Measurements from ENCODE around the gene AMFR. TPM values are rescaled to one million over a fixed set of nuclear protein-coding genes. Genes with fewer than 3 reads are reported as not detected.

AMFR gene
- total RNA-seq, 2 experiments from 2014 or later = 48.8 to 51.0 TPM

- no peak overlapping the region for H3K27ac Mint-ChIP-seq
- ChIA-PET POLR2A (no interaction called here), CTCF (no interaction called here)
- peaks cover 2% of the 10 kb centered on the region for H3K27me3 Mint-ChIP-seq
- DNase-seq = no peak
- H3K36me3 Mint-ChIP-seq (ENCODE audit: low read depth) = no peaks in the 10 kb centered on the region
- H3K4me1 Mint-ChIP-seq = peaks cover 19% of the 10 kb centered on the region
- no peaks in the 10 kb centered on the region for H3K9me3 Mint-ChIP-seq
- H3K4me3 Mint-ChIP-seq = no peak overlapping the region
Observed at GRCh38 chr16:56354016-56354415, 71.3 kb downstream of the AMFR start.

DNA sequence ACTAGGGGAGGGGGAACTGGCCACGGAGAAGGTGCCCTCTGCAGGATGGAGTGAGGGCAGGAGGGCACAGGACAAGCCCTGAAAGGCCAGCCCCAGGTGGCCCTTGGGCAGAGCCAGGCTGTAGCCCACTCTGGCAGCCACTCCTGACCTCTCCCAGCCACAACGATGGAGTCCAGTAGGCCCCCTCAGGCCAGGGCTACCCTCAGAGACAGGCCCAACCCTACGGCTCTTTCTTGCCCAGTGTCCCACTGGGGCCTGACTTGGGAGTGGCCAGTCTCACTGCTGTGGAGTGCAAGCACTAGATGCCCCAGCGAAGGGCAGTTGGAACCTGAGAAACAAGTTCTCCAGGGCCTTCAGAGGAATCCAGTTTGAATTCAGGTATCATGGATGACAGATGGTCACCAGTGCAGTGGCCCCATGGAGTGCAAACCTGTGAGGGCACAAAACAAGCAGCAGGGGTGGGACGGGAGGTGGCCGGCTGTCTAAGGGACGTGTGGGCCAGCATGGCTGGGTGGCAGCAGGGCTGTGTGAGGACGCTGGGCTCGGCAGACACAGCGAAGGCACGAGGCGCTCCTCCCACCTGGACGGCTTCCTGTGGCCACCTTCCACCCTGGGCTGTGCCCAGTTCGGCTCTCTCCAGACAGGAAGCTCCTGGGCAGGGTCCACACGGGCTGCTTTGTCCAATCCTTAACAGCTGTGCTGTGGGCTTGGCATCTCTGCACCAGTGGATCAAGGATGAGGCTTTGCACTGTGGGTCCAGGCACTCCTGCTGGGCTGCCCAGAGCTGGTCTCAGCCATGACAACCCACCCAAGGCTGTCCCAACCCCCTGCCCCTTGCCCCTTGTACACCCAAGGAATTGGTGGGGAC lies 72.1 kb downstream of the AMFR start:
- H3K9me3 Mint-ChIP-seq = no peaks in the 10 kb centered on the region
- POLR2A ChIA-PET = no interaction called here
- H3K27me3 Mint-ChIP-seq = peaks cover 2% of the 10 kb centered on the region
- H3K36me3 Mint-ChIP-seq (ENCODE audit: low read depth) = no peaks in the 10 kb centered on the region
- no peak overlapping the region for H3K27ac Mint-ChIP-seq
- H3K4me3 Mint-ChIP-seq = no peak overlapping the region
- H3K4me1 Mint-ChIP-seq = peaks cover 19% of the 10 kb centered on the region
- CTCF ChIA-PET = no interaction called here
- DNase-seq = no peak

GRCh38 chr16:56352351-56353053 lies 72.8 kb downstream of the AMFR start:
- H3K4me3 Mint-ChIP-seq = no peak overlapping the region
- H3K27ac Mint-ChIP-seq = no peak overlapping the region
- H3K4me1 Mint-ChIP-seq = peaks cover 17% of the 10 kb centered on the region
- ChIA-PET POLR2A (no interaction called here), CTCF (no interaction called here)
- peaks cover 2% of the 10 kb centered on the region for H3K27me3 Mint-ChIP-seq
- H3K36me3 Mint-ChIP-seq (ENCODE audit: low read depth) = no peaks in the 10 kb centered on the region
- DNase-seq = no peak
- no peaks in the 10 kb centered on the region for H3K9me3 Mint-ChIP-seq

DNA sequence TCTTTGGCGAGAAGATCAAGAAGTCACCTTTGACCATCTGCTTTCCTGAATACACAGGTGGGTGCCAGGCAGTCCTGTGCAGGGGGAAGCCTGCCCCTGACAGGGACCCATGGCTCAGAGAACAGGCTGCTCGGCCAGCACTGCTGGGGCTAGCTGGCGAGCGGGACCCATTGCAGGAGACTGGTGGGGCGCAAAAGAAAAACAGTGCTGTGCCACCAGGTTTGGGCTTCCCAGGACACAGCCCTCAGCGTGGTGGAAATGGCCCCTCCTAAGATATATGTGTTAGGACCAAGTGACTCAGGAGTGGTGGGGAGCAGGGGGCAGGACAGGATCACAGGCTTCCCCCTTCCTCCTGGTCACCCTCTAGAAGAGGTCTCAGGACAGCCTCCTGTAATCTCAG lies 73.9 kb downstream of the AMFR start:
- Mint-ChIP-seq H3K4me1 (peaks cover 11% of the 10 kb centered on the region), H3K9me3 (no peaks in the 10 kb centered on the region), H3K27ac (no peak overlapping the region), H3K4me3 (no peak overlapping the region), H3K27me3 (peaks cover 2% of the 10 kb centered on the region), H3K36me3 (ENCODE audit: low read depth) (no peaks in the 10 kb centered on the region)
- POLR2A ChIA-PET = no interaction called here
- CTCF ChIA-PET = no interaction called here
- no peak for DNase-seq

DNA sequence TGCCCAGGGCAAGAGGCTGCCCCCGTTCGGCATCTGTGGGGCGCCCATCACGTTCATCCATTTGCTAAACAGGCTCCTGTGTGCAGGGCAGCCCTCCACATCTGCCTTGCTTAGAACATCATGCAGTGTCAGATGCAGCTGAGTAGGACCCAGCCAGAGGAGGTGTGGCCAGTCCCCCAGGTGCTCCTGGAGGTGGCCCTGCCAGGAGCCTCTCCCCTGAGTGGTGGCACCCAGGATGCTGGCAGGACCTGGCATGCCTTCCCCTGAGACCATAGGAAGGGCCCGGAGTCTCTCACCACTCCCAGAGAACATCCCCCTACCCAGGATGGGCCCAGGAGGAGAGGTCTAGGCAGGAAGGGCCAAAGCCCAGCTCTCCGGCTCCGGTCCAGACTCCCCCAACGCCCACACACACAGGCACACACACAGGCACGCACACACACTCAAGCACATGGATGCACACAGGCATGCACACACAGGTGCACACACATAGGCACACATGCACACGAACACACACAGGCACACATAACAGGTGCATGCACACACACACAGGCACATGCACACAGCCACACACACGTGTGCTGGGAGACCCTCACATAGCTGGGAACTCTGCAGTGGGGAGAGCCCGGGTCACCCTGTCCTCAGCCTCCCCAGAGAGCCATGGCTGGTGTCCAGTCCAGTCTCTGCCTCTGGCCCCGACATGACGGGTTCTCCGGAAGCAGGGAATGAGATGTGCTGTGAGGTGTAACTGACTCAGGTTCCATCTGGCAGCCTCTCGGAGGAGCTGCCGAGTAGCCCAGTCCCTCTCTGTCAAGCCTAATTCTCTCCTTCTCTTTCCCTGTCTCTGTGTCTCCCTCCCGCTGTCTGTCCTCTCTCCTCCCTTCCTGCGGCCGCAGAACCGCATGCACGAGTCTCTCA lies 74.6 kb downstream of the AMFR start:
- POLR2A ChIA-PET = no interaction called here
- DNase-seq = no peak
- peaks cover 4% of the 10 kb centered on the region for H3K4me1 Mint-ChIP-seq
- no peak overlapping the region for H3K4me3 Mint-ChIP-seq
- no peak overlapping the region for H3K27ac Mint-ChIP-seq
- H3K27me3 Mint-ChIP-seq = peaks cover 2% of the 10 kb centered on the region
- H3K9me3 Mint-ChIP-seq = no peaks in the 10 kb centered on the region
- CTCF ChIA-PET = no interaction called here
- H3K36me3 Mint-ChIP-seq (ENCODE audit: low read depth) = no peaks in the 10 kb centered on the region

DNA sequence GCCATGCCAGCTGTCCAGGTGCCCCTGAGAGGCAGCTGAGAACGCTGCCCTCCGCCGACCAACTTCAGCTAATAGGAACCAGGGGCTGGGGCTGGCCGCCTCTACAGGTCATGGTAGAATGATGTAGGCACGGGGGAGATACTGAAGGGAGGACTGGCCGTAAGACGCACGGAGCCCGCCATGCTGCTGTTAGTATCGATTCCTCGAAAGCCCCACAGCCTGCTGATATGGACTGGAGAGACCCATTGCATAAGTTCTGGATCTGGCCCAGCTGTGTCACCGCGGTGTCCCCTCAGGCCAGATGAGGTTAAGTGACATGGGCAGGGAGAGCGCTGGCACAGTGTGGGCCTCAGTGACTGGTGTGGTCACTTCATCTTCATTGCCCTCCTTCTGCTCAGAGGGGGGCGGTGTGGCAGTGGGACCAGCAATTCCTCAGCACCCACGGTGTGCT lies 75.6 kb downstream of the AMFR start:
- H3K4me1 Mint-ChIP-seq = peaks cover 2% of the 10 kb centered on the region

DNA sequence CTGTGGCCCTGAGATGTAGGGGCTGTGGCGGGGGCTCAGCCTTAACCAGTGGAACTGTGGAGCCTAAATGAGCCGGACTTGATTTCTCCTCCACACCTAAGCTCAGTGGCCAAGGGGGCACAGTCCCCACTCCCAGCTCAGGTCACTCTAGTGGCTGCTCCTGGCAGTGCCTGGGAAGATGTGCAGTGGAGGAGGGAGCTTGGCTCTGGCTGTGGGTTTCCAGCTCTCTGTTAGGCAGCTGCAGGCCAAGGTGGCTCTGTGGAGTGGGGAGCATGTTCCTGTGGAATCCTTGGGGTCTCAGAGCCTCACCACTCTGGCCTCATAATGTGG lies 76.3 kb downstream of the AMFR start:
- H3K27me3 Mint-ChIP-seq = peaks cover 2% of the 10 kb centered on the region
- no peak for DNase-seq
- no peak overlapping the region for H3K4me3 Mint-ChIP-seq
- H3K27ac Mint-ChIP-seq = no peak overlapping the region
- H3K36me3 Mint-ChIP-seq (ENCODE audit: low read depth) = no peaks in the 10 kb centered on the region
- H3K4me1 Mint-ChIP-seq = no peaks in the 10 kb centered on the region
- no peaks in the 10 kb centered on the region for H3K9me3 Mint-ChIP-seq
- POLR2A ChIA-PET = no interaction called here
- CTCF ChIA-PET = no interaction called here

More for the DNA sequence above, 75.6 kb downstream of the AMFR start:
- Mint-ChIP-seq H3K27me3 (peaks cover 2% of the 10 kb centered on the region), H3K9me3 (no peaks in the 10 kb centered on the region), H3K36me3 (ENCODE audit: low read depth) (no peaks in the 10 kb centered on the region), H3K27ac (no peak overlapping the region), H3K4me3 (no peak overlapping the region)
- ChIA-PET POLR2A (no interaction called here), CTCF (no interaction called here)
- no peak for DNase-seq

DNA sequence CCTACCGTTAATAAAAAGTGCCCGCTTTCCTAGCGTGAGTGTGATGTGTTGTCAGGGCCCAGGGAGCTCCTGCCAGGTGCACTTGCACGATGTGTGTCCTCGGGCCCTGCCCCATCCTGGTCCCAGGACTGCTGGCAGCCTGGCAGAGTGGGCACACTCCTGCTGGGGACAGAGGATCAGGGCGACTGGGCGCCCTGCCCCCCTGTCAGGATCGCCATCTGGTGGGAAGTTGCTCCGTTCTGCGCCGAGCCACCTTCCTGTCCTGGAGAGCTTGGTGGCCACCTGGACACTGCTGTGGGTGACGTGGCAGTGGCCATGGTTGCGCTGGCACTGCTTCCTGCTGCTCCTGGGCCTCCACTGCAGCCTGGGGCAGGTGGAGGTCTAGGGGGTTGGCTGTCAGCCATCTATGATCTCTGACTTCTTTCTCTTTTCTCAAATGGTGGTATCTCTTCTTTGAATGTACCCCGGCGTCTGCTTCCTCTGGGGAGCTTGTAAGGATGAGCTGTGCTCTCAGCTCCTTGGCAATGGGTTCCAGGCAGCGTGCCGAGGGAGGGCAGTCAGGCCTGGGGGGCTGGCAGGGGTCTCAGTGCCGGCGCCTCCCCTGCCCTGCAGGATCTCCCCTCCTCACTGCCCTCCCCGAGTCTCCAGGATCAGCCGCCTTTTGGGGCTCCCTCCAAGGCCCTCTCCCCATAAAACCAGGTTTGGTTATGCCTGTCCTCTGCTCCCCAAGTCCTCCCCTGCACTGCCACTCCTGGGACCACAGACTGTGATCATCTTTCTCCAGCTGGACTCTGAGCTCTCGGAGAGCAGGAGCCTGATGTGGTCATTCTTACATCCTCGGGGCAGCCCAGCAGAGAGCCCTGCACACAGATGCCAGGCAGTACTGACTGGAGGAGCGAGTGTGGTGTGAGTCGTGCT lies 76.9 kb downstream of the AMFR start:
- CTCF ChIA-PET = no interaction called here
- Mint-ChIP-seq H3K27me3 (peaks cover 2% of the 10 kb centered on the region), H3K36me3 (ENCODE audit: low read depth) (no peaks in the 10 kb centered on the region), H3K4me1 (no peaks in the 10 kb centered on the region), H3K4me3 (no peak overlapping the region), H3K9me3 (no peaks in the 10 kb centered on the region), H3K27ac (no peak overlapping the region)
- POLR2A ChIA-PET = no interaction called here
- no peak for DNase-seq

GRCh38 chr16:56347670-56348069 lies 77.7 kb downstream of the AMFR start:
- no peaks in the 10 kb centered on the region for H3K9me3 Mint-ChIP-seq
- peaks cover 2% of the 10 kb centered on the region for H3K27me3 Mint-ChIP-seq
- H3K36me3 Mint-ChIP-seq (ENCODE audit: low read depth) = no peaks in the 10 kb centered on the region
- H3K27ac Mint-ChIP-seq = no peak overlapping the region
- CTCF ChIA-PET = no interaction called here
- POLR2A ChIA-PET = no interaction called here
- no peak overlapping the region for H3K4me3 Mint-ChIP-seq
- no peaks in the 10 kb centered on the region for H3K4me1 Mint-ChIP-seq
- DNase-seq = no peak

GRCh38 chr16:56347166-56347565 lies 78.2 kb downstream of the AMFR start:
- CTCF ChIA-PET = no interaction called here
- DNase-seq = no peak
- H3K4me1 Mint-ChIP-seq = no peaks in the 10 kb centered on the region
- H3K36me3 Mint-ChIP-seq (ENCODE audit: low read depth) = no peaks in the 10 kb centered on the region
- POLR2A ChIA-PET = no interaction called here
- H3K27ac Mint-ChIP-seq = no peak overlapping the region
- H3K9me3 Mint-ChIP-seq = no peaks in the 10 kb centered on the region
- no peak overlapping the region for H3K4me3 Mint-ChIP-seq
- peaks cover 2% of the 10 kb centered on the region for H3K27me3 Mint-ChIP-seq

DNA sequence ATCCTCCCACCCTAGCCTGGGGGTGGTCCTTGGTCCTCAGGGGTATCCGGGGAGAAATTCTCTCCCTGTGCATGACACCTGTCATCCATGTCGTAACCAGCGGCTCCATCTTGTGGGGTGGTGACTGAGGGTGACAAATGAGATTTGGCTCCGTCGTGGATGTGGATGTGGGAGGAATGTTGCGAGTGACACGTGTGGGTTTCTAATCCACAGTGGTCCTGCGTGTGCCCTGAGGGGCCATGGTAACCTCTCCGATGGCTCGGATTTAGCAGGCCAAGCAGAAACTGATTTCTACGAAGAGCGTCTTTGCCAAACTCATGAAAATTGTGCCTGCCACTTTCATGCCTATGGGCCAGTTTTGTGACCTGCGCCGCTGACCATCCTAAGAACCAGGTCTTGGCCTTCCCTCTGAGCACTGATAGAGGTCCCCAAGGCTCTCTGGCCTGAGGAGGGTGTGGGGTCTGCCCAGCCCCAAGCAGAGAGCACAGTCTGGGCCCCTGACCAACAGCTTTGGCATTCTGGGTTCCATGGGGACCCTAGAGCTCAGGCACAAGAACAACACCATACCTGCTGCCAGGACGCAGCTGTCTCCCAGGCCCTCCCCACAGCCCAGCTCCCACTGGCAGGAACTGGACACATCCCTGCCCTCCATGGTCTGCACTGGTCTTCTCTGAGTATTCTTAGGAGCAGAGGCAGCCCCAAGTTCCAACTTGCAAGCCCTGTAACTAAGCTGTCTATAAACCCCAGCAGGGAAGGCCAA lies 79.0 kb downstream of the AMFR start:
- H3K9me3 Mint-ChIP-seq = no peaks in the 10 kb centered on the region
- H3K27me3 Mint-ChIP-seq = peaks cover 1% of the 10 kb centered on the region
- CTCF ChIA-PET = no interaction called here
- no peaks in the 10 kb centered on the region for H3K36me3 Mint-ChIP-seq (ENCODE audit: low read depth)
- H3K4me3 Mint-ChIP-seq = no peak overlapping the region
- no peak overlapping the region for H3K27ac Mint-ChIP-seq
- POLR2A ChIA-PET = no interaction called here
- no peak for DNase-seq
- no peaks in the 10 kb centered on the region for H3K4me1 Mint-ChIP-seq

GRCh38 chr16:56345406-56346050 lies 79.8 kb downstream of the AMFR start:
- no peaks in the 10 kb centered on the region for H3K36me3 Mint-ChIP-seq (ENCODE audit: low read depth)
- no peaks in the 10 kb centered on the region for H3K4me1 Mint-ChIP-seq
- no peaks in the 10 kb centered on the region for H3K27me3 Mint-ChIP-seq
- ChIA-PET POLR2A (no interaction called here), CTCF (no interaction called here)
- no peak for DNase-seq
- H3K9me3 Mint-ChIP-seq = no peaks in the 10 kb centered on the region
- no peak overlapping the region for H3K4me3 Mint-ChIP-seq
- H3K27ac Mint-ChIP-seq = no peak overlapping the region
